Parathyroid adenoma (tissue), 2 donors: ENCODE measurements around the gene MED25.

Source experiments
- H2AFZ ChIP-seq: fragments of 300-600 bp; sonication (generic); one replicate; pipeline ENCODE4 v1.7.0; 2017; ENCODE audit warnings: antibody characterized with exemption, mild to moderate bottlenecking
- H3K27ac ChIP-seq: fragments of 300-600 bp; sonication (generic); one replicate; pipeline ENCODE4 v1.7.0; 2017
- H3K27me3 ChIP-seq: fragments of 300-600 bp; sonication (generic); one replicate; pipeline ENCODE4 v1.7.0; 2017; ENCODE audit warnings: low read length; ENCODE audit not compliant: control insufficient read depth, insufficient read depth
- H3K36me3 ChIP-seq: fragments of 300-600 bp; sonication (generic); one replicate; pipeline ENCODE4 v1.7.0; 2017; ENCODE audit warnings: low read length; ENCODE audit not compliant: control insufficient read depth, insufficient read depth
- H3K4me1 ChIP-seq: fragments of 300-600 bp; sonication (generic); one replicate; pipeline ENCODE4 v1.7.0; 2017; ENCODE audit warnings: control low read depth
- H3K4me2 ChIP-seq: fragments of 300-600 bp; sonication (generic); one replicate; pipeline ENCODE4 v1.7.0; 2017; ENCODE audit warnings: low read length
- H3K4me3 ChIP-seq: fragments of 300-600 bp; sonication (generic); one replicate; pipeline ENCODE4 v1.7.0; 2017; ENCODE audit warnings: low read depth, low read length
- H3K79me2 ChIP-seq: fragments of 300-600 bp; sonication (generic); one replicate; pipeline ENCODE4 v1.7.0; 2017; ENCODE audit warnings: control low read depth
- H3K9ac ChIP-seq: fragments of 300-600 bp; sonication (generic); one replicate; pipeline ENCODE4 v1.7.0; 2017; ENCODE audit warnings: mild to moderate bottlenecking
- H3K9me3 ChIP-seq: fragments of 300-600 bp; sonication (generic); one replicate; pipeline ENCODE4 v1.7.0; 2017; ENCODE audit warnings: low read length; ENCODE audit not compliant: control insufficient read depth
- TF ChIP-seq, protein P1 (sequence below): fragments of 300-600 bp; sonication (generic); IDR thresholded peaks from one replicate; pipeline ENCODE4 v1.7.0; 2017; ENCODE audit warnings: antibody characterized with exemption, mild to moderate bottlenecking
- donor health status: primary hyperparathyroidism.

MED25 gene

DNA sequence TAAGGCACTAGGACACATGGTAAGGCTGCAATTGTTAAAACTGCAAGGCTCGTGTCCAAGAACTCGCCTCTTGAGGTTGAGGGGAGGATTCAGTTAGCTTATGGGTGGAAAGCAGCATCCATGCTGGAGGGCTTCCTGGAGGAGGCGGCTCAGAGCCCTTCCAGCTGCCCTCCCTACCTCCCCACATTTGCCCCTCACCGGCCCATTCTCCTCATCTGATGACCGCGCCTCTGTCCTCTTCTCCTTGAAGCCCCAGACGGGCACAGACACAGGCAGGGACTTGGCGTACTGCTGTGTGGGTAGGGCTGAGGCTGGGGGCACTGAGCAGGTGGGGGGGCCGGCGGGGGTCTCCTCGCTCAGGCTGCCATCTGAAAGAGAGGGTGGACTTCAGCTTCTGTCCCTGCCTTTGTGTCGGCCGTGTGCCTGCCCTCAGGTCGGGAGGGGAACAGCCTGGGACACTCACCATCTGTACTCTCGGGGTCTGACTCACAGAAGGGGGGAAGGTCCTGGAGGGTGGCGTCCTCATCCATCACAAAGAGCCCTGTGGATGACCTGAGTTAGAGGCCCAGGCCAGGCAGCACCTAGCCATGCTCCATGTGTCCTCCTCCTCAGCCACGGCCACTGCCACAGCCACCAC is 53.4 kb downstream of the MED25 start:
- Histone ChIP-seq H3K36me3 (no peaks in the 10 kb centered on the region), H3K4me1 (peaks cover 22% of the 10 kb centered on the region), H3K27me3 (no peaks in the 10 kb centered on the region), H3K4me3 (no peak overlapping the region), H2AFZ (no peak overlapping the region), H3K79me2 (peaks cover 16% of the 10 kb centered on the region), H3K27ac (no peak overlapping the region), H3K9ac (no peak overlapping the region), H3K4me2 (no peak overlapping the region), H3K9me3 (no peaks in the 10 kb centered on the region)
- TF ChIP-seq, protein P1, sequence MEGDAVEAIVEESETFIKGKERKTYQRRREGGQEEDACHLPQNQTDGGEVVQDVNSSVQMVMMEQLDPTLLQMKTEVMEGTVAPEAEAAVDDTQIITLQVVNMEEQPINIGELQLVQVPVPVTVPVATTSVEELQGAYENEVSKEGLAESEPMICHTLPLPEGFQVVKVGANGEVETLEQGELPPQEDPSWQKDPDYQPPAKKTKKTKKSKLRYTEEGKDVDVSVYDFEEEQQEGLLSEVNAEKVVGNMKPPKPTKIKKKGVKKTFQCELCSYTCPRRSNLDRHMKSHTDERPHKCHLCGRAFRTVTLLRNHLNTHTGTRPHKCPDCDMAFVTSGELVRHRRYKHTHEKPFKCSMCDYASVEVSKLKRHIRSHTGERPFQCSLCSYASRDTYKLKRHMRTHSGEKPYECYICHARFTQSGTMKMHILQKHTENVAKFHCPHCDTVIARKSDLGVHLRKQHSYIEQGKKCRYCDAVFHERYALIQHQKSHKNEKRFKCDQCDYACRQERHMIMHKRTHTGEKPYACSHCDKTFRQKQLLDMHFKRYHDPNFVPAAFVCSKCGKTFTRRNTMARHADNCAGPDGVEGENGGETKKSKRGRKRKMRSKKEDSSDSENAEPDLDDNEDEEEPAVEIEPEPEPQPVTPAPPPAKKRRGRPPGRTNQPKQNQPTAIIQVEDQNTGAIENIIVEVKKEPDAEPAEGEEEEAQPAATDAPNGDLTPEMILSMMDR: no peak

DNA sequence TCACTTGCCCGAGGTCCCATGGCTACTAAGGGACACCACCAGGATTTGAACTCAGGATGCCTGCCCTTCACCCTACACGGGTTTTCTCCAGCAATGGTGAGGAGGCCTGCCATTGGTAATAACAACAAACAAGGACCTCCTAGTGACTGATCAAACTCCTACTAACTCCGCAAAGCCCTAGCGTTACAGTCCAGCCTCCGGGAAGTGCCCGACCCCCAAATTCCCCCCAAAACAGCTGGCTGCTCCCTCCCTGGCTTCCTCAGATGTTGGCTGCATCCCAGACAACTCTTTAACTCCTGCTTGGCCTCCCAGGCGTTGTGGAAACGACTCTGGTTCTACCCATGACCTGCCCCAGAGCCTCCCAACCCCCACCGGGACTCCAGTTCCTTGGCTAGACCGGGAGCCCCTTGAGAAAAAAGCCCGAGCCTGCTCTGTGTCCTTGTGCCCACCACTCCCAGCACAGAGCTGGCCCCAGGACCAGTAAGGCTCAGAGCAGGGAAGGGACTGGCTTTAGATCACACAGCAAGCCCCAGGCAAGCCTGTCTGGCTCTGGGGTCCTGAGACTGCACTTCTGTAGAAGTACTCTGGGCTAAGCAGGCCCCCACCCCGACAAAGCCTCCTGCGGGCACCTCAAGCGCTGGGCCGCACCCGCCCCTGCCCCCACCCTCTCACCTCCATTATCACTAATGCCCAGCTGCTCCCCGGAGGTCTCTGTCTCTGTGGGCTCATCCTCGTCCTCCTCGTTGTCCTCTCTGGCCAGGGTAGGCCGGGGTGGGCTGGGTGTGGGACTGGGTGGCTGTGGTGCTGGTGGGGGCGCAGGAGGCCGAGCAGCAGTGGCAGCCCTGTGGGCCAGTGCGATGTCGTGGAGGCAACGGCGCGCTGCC is 54.4 kb downstream of the MED25 start:
- TF ChIP-seq, protein P1: no peak
- Histone ChIP-seq H2AFZ (no peak overlapping the region), H3K4me1 (peaks cover 20% of the 10 kb centered on the region)

DNA sequence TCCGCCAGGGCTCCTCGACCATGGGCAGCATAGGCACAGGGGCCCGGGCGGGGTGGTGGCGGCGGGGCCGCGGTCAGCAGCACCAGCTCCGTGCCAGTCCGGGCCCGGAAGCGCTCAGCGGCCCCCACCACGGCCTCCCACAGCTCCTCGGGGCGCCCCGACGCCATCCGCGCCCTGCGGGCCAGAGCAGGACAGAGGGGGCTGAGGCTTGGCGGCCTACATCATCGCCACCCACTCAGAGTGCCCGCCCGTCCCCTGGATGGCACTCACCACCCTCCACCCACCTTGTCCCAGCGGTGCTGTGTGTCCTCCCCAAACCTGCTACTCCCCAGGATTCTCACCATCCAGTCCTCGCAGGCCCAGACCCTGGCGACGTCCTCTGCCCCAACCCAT is 55.0 kb downstream of the MED25 start:
- Histone ChIP-seq H3K27ac (no peak overlapping the region), H2AFZ (no peak overlapping the region), H3K9me3 (no peaks in the 10 kb centered on the region), H3K9ac (no peak overlapping the region), H3K4me1 (peaks cover 20% of the 10 kb centered on the region), H3K79me2 (peaks cover 14% of the 10 kb centered on the region), H3K4me2 (no peak overlapping the region), H3K27me3 (no peaks in the 10 kb centered on the region), H3K4me3 (no peak overlapping the region), H3K36me3 (no peaks in the 10 kb centered on the region)
- TF ChIP-seq, protein P1: no peak

More for the DNA sequence above, 54.4 kb downstream of the MED25 start:
- Histone ChIP-seq H3K27ac (no peak overlapping the region), H3K9ac (no peak overlapping the region), H3K4me2 (no peak overlapping the region), H3K36me3 (no peaks in the 10 kb centered on the region), H3K27me3 (no peaks in the 10 kb centered on the region), H3K4me3 (no peak overlapping the region), H3K9me3 (no peaks in the 10 kb centered on the region), H3K79me2 (peaks cover 14% of the 10 kb centered on the region)

DNA sequence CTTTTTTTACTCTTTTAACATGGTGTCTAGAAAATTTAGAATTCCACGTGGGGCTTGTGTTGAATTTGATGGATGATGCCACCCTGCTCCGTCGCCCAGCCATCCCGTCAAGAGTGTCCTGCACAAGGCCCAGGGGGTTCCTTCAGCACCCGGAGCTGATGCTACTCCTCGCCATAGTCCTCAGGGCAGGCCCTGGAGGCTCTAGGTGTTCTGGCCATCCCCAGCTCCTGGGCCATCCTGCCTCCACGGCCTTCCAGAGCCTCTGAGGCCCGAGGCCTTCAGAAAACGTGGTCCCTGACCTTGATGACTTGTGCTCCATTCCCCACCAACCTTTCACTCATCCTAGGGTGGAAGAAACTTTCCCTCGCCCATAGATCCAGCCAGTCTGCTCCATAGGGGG is 55.7 kb downstream of the MED25 start:
- Histone ChIP-seq H3K79me2 (peaks cover 14% of the 10 kb centered on the region), H3K9ac (no peak overlapping the region), H3K27ac (no peak overlapping the region), H3K9me3 (no peaks in the 10 kb centered on the region), H3K4me3 (no peak overlapping the region), H3K27me3 (no peaks in the 10 kb centered on the region), H3K36me3 (no peaks in the 10 kb centered on the region), H3K4me1 (peaks cover 14% of the 10 kb centered on the region), H3K4me2 (no peak overlapping the region), H2AFZ (no peak overlapping the region)
- TF ChIP-seq, protein P1: no peak
